OCI-LY7 (cell line): ENCODE results near the gene RNF19B.

ENCODE experiments used
- CTCF ChIP-seq: fragments of 200-600 bp; sonication (generic); conservative IDR thresholded peaks from 2 replicates; pipeline ENCODE4 v1.5.1; 2014; ENCODE audit warnings: mild to moderate bottlenecking, antibody characterized with exemption, low read length, moderate library complexity, mixed read lengths
- EZH2phosphoT487 ChIP-seq: fragments of 200-600 bp; sonication (generic); IDR thresholded peaks from 2 replicates; pipeline ENCODE4 v1.6.1; 2018; ENCODE audit warnings: low read depth, borderline replicate concordance, mild to moderate bottlenecking, mixed run types, antibody characterized with exemption, low read length, moderate library complexity, mixed read lengths

GRCh38 chr1:32948390-32948722 lies 16.3 kb downstream of the RNF19B start:
- TF ChIP-seq CTCF: no peak
- no peak for TF ChIP-seq EZH2phosphoT487
